Mammary epithelial cell (primary cell): ENCODE data around the gene NAA25.
"Not testable (repeated sequence)": the region's sequence is repeated elsewhere in the genome, so short reads cannot be mapped to it uniquely, and the experiment has no call there.

Experiments
- CTCF ChIP-seq, 2 donors: IDR thresholded peaks in 1 of 2; conservative IDR thresholded peaks in 1 of 2; 2 replicates each; pipeline ENCODE4 v1.5.1; 2011 to 2012; ENCODE audit warnings: inconsistent platforms in 2 of 2, low read length in 2 of 2, mild to moderate bottlenecking in 2 of 2, control low read depth in 1 of 2, low read depth in 1 of 2; ENCODE audit not compliant: insufficient read depth in 1 of 2; ENCODE audit errors: extremely low read depth in 1 of 2
- EZH2 ChIP-seq: IDR thresholded peaks from 2 replicates; pipeline ENCODE4 v1.6.1; 2012; ENCODE audit warnings: low read length, inconsistent platforms, borderline replicate concordance

GRCh38 chr12:111999129-111999528, 109.5 kb downstream of the NAA25 start:
- not testable (repeated sequence) for TF ChIP-seq CTCF (conservative IDR thresholded peaks at IDR 0.05 in 1 of 2, IDR thresholded peaks at IDR 0.05 in 1 of 2; ENCODE audit: extremely low read depth in 1 of 2, insufficient read depth in 1 of 2, low read depth in 1 of 2, low read length in 2 of 2); EZH2
